Hepatocyte (in vitro differentiated cells): ENCODE results near the gene TLL2.

Source experiments
- EZH2 ChIP-seq: fragments of 200-600 bp; sonication (generic); IDR thresholded peaks from 2 replicates; pipeline ENCODE4 v1.6.1; 2016; ENCODE audit warnings: antibody characterized with exemption, mild to moderate bottlenecking, borderline replicate concordance
- TF ChIP-seq, protein P1 (sequence below): fragments of 200-600 bp; sonication (generic); IDR thresholded peaks from 2 replicates; pipeline ENCODE4 v1.5.1; 2016; ENCODE audit warnings: antibody characterized with exemption, mild to moderate bottlenecking; ENCODE audit not compliant: poor library complexity

DNA sequence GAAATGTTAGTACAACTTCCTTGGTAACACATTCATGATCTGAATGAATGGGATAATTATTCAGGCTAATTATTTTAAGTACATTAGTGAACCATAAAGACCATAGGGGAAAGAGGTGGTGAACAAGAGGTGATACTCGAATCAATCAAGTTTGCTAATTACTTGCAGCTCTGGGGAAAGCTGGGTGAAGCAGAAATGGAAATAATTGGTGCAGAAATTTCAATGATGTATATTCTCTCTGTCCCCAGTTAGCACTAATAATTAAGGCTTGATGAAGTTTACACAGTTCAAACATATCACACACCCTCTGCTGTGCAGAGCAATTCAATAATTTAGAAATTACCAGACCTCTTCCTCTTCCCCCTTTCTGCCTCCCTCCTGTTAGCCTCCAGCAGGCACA, 105.5 kb downstream of the TLL2 start:
- TF ChIP-seq, protein P1, sequence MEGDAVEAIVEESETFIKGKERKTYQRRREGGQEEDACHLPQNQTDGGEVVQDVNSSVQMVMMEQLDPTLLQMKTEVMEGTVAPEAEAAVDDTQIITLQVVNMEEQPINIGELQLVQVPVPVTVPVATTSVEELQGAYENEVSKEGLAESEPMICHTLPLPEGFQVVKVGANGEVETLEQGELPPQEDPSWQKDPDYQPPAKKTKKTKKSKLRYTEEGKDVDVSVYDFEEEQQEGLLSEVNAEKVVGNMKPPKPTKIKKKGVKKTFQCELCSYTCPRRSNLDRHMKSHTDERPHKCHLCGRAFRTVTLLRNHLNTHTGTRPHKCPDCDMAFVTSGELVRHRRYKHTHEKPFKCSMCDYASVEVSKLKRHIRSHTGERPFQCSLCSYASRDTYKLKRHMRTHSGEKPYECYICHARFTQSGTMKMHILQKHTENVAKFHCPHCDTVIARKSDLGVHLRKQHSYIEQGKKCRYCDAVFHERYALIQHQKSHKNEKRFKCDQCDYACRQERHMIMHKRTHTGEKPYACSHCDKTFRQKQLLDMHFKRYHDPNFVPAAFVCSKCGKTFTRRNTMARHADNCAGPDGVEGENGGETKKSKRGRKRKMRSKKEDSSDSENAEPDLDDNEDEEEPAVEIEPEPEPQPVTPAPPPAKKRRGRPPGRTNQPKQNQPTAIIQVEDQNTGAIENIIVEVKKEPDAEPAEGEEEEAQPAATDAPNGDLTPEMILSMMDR, result no peak
- TF ChIP-seq EZH2, result no peak
